ENCODE data around the gene CCR9. TPM values are rescaled to one million over a fixed set of nuclear protein-coding genes. Genes with fewer than 3 reads are reported as not detected.

The CCR9 gene
- total RNA-seq, 1 experiment from 2014 or later: not detected

DNA sequence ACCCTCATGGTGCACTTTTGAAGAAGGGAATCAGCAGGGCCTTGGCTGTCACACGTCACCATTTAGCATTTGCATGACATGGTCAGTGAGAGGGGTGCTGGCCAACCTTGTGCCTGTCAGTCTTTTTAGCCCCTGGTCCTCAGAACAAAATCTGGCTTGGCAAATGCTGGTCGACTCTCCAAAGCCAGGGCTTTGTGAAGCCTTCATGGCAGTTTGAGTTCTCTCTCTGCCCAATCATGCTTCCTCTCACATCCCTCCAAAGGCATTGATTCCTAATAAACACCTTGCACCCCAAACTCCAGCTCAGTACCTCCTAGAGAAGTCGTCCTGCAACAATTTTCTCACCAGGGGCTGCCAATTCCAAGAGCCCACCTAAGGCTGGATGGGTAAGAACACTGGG is 19.4 kb downstream of the CCR9 start:
- in situ Hi-C loops (cut with HindIII; ENCODE audit: low sequenced_read_pairs): no loop called here
- DNase-seq (ENCODE audit: low spot score): no peak

DNA sequence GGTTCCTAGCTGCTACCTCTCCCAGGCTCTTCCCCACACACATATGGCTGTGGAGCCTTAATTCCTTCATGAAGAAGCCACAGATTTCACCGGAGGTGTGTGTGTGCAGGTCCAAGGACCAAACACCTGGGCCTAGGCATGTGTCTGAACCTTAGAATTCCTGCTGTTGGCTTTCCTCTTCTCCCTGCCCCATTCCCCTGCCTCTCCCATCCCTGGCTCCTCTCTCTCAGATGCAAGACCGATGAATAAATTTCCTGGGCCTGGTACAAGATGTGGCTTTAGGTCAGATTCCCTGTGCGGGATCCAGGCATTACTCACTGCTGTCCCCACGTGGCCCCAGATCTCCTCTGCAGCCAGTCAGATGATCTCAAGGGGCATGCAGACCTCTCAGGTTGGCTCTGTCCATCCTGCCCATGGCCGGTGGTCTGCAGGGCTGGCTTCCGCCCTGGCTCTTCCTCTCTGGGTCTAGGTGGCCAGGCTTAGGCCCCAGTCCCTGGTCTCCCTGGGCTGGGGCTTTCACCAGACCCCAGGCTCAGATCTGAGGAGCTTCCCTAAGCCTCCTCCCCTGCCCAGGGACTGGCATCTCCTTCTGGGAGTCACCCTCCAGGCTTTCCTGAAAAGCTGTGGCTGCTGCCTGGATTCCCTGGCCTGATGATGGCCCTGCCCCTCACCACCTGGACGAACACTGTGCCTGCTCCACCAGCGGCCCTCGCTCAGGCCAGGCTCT is 20.5 kb downstream of the CCR9 start:
- in situ Hi-C loops (cut with HindIII; ENCODE audit: low sequenced_read_pairs): no loop called here
- DNase-seq (ENCODE audit: low spot score): no peak

DNA sequence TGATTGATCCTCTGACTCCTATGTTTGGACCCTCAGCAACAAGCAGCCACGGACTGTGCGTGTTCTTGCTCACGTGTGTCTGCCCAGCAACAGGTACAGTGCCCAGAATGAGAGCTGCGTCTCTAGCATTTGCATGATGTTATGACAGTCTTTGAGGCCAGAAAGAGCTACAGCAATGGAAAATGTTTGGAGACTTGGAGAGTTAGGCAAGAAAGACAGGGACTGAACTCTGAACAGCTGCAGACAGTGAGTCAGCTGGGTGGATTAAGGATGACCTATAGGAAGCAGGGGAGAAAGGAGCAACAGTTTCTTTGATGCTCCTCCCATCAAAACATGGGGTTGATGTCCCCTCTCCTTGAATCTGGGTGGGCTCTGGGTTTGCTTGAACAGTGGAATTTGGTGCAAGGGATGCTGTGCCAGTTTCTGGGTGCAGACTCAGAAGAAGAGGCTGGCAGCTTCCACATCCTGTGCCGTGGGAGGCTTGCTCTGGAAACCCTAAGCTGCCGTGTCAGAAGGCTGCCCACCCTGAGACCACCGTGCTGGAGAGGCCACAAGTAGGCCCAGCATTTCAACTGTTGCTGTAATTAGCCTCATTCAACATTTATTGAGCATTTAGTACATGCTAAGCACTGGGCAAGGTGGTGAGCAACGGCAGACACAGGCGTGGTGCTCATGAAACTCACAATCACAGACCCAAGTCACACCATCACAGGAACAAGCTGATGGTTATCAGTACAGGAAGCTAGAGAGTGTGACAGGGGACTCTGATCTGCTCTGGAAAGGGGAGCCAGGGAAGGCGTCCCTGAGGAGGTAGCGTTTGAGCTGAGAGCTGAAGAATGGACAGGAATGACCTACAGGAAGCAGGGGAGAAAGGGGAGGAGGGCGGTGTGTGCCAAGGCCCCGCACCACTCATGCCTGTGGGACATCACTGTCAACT is 21.7 kb downstream of the CCR9 start:
- in situ Hi-C loops (cut with HindIII; ENCODE audit: low sequenced_read_pairs): no loop called here
- DNase-seq (ENCODE audit: low spot score): no peak

DNA sequence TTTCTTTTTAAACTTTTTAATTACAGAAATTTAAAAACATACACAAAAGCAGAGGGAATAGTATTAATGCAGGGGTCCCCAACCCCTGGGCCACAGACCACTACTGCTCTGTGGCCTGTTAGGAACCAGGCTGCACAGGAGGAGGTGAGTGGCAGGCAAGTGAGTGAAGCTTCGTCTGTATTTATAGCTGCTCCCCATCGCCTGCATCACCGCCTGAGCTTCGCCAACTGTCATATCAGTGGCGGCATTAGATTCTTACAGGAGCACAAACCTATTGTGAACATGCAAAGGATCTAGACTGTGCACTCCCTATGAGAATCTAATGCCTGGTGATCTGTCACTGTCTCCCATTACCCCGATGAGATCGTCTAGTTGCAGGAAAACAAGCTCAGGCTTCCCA is 22.4 kb downstream of the CCR9 start:
- no peak for DNase-seq (ENCODE audit: low spot score)
- in situ Hi-C loops (cut with HindIII; ENCODE audit: low sequenced_read_pairs): no loop called here

DNA sequence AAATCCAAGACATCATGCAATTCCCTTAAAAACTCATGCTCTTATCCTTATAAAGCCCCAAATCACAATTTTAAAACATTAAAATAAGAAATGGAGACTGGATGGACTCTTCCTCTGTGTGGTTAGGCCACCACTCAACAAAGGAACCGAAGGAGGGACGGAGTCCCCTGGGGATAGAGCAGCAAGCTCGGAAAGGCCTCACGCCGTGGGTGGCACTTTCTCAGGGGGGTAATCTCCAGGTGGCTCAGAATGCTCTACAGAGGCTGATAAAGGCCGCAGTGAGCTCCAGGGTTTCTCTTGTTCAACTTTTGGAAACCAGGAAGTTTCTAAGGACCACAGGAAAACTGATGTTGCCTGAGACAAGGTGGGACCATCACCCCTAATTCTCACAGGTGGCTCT is 23.2 kb downstream of the CCR9 start:
- DNase-seq (ENCODE audit: low spot score): no peak
- in situ Hi-C loops (cut with HindIII; ENCODE audit: low sequenced_read_pairs): no loop called here

DNA sequence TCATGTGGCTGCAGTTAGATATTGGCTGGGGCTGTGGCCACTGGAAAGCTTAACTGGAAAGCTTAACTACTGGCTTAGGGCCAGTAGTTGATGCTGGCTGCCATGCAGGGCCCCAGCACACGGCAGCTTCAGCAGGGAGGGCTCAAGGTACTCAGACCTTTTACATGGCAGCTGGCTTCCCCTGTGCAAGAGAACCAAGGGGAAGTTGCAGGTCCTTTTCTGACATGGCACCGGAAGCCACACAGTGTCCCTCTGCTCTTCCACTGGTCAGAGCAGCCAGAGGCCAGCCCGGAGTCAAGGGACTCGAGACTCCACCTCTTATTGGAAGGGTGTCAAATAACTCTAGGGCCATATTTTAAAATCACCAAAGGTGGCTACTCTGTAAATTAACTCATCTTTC is 24.5 kb downstream of the CCR9 start:
- DNase-seq (ENCODE audit: low spot score): no peak
- in situ Hi-C loops (cut with HindIII; ENCODE audit: low sequenced_read_pairs): no loop called here

DNA sequence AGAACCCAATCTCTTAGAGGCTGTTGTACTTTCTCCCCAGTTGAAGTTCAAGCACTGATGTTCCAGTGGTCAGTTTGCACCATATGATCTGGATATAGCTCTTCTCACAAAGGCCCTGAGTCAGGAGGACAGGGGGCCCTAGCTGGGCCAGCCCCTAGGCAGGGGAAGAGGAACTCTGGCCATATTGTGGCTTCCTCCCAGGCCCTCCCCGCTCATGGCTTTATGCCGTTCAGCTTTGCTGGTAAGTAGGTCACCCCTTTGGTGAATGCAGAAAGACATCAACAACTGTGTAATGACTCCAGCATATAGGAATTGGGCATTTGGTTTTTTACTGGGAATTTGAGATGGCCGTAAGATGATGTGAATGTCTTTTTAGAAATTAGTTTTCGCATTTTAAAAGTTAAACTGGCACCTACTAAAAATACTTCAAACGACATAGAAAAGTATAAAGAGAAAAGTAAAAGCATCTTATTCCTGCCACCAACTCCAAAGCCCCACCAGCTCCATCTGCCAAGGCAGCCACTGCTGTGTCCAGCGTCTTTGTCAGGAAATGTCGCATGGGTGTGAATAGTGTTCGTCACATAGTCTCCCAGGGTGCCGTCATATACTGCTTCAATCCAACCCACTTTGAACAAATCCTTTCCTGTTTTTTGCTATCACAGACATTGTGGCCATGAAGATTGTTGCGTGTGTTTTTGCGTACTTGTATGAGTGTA is 25.3 kb downstream of the CCR9 start:
- in situ Hi-C loops (cut with HindIII; ENCODE audit: low sequenced_read_pairs): no loop called here
- DNase-seq (ENCODE audit: low spot score): peak; percentile 35

DNA sequence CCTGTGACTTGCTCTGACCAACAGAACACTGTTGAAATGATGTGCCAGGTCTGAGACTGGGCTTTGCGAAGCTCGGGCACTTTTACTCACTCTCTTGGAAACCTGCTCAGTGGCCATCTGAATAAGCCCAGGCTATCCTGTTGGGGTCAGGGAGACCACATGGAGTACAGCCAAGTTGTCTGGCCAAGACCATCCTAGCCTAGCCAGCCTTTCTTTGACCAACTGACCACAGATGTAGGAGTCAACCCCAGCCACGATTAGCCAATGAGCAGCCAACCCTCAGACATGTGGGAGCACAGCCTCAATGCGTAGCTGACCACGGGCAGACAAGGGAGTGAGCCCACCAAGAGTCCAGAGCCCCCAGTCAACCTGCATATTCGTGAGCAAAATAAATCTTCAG is 26.1 kb downstream of the CCR9 start:
- in situ Hi-C loops (cut with HindIII; ENCODE audit: low sequenced_read_pairs): no loop called here
- DNase-seq (ENCODE audit: low spot score): no peak

DNA sequence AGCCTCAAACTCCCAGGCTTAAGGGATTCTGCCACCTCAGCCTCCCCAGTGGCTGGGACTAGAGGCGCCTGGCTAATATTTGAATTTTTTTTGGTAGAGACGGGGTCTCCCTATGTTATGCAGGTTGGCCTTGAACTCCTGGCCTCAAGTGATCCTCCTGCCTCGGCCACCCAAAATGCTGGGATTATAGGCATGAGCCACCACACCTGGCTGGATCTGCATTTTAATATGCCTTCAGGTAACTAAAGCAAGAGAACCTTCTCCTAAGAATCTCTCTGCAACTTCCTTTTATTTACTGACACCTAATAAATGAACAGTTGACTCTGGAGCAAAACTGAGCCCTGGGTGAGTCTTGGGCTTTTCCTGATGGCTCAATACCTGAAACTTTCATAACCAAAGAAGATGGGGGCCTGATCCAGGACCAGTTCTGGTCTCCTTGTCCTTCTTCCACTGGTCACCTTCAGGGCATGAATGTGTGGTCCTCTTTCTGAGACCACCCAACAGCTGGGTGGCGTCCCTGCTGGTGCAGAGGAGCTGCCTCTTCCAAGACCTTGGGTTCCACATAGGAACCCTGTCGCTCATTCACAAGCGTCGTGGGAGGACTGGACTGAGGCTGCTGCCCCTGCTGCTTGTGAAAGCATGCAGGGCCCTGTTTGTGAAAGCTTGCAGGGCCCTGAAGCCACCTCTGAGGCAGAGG is 28.2 kb downstream of the CCR9 start:
- in situ Hi-C loops (cut with HindIII; ENCODE audit: low sequenced_read_pairs): no loop called here
- no peak for DNase-seq (ENCODE audit: low spot score)

DNA sequence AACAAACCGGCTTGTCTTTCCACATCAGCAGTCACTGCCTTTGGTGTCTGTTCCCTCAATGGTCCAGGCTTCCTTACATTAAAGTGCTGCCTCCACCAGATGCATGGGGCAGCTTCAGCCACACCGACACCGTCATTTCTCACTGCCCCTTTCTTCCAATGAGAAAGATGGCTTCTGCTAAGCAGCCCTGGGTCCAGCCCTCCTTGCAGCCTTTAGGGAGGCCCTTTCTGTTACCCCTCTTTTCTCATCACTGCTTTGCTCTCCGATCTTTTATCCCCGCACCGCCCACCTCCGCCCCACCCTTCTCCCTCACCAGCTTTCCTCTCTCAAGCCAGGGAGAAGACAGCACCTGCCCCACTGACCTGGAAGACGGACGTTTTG is 28.7 kb downstream of the CCR9 start:
- no peak for DNase-seq (ENCODE audit: low spot score)

DNA sequence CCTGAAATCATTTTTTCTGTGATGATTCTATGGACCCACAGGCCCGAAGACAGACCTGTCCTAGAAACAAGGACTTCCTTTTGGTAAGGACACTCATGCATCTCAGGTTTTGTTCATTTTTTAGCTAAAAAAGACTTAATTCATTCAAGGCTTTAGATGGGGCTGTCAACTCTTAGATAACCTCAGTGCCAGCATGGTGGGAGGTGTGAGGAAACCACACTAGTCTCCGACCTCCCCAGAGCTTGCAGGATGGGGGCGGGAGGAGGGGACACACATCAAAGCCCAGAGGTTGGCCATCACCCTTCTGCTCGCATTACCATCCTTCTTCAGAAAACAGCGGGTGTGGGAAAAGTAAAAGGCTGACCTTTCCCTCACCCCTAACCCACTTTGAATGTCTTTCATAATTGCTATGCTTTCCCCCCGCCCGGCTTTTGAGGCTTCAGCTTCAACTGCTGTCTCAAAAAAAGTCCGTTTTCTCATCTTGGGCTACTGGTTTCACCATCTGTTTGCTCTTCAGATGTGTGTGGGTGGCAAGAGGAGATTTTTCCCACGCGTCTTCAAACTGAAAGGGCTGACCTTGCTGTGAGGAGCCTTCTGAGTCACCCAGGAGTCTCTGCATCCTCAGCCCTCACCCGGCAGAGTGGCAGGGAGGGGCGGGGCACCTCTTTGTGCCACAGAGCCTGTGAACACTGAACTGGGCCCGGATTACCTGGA is 29.3 kb downstream of the CCR9 start:
- no peak for DNase-seq (ENCODE audit: low spot score)
- in situ Hi-C loops (cut with HindIII; ENCODE audit: low sequenced_read_pairs): no loop called here

More for the DNA sequence above, 28.7 kb downstream of the CCR9 start:
- in situ Hi-C loops (cut with HindIII; ENCODE audit: low sequenced_read_pairs): no loop called here

DNA sequence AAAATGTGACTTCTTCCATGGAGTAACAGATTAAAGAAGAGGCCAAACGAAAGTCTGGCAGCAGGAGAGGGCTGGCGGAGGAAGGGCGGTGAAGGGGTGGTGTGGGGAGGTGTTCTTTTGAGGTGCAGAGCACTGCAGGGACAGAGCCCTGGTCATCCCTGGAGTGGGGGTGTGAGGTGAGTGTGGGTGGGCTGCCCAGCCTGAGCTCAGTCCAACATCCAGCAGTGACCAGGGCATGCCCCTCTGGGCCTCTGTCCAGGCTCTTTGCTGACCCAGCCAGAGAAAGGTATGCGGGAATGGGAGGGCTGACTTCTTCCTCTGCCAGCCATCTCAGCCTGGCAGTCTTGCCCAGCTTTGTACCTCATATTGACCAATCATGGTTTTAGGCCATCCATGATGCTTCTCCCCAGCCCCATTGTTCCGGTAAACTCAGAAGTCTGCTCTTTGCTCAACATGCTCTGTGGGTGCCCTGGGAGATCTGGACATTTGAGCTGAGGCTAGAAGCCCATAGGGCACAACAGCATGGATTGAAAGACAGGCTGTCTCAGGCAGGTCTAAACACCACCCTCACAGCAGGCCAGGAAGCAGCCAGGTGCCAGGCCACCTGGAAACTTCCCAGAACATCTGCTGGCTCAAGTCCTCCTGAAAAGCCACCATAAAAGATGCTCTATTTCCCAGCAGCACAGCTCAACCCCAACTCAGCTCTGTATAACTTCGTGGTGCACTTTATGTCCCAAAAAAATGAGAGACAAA is 31.0 kb downstream of the CCR9 start:
- no peak for DNase-seq (ENCODE audit: low spot score)
- in situ Hi-C loops (cut with HindIII; ENCODE audit: low sequenced_read_pairs): no loop called here

DNA sequence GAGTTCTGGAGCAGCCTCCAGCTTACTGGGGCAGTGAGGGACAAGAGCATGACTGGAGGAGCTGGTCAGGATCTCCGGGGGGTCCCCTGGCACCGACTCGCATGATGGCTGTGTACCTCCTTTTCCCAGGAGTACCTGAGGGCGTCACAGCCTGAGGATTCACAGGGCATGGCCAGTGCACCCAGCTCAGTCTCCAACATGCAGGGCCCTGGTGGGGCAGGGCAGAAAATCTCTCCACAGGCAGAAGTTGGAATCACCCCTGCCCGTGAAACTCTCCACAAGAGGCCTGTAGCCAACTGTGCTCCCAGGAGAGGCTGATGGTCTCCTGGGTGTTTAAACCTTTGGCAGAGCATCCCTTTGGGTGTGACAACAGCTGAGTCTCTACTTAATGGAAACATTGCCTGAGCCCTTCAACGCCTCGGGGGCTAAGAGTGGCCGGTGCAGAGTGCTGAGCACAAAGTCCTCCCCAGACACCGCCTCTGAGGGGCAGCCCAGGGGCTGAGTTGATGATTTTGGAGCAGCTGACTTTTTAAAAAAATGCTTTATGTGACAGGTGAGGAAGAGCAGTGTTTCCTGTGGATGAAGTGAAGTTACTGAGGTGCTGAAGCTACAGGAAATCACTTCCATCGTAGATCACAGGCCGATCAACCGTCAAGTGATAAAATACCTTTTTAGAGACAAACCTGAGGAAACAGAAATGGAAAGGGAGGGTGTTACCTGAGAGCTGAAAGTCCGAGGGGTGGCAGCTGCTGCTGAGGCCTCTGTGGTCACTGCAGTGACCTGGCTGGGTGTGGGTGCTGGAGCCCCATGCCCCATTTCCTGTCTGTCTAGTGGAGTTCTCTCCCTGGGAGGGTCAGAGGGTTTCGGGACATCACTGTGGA is 35.1 kb downstream of the CCR9 start:
- in situ Hi-C loops (cut with HindIII; ENCODE audit: low sequenced_read_pairs): no loop called here
- no peak for DNase-seq (ENCODE audit: low spot score)

DNA sequence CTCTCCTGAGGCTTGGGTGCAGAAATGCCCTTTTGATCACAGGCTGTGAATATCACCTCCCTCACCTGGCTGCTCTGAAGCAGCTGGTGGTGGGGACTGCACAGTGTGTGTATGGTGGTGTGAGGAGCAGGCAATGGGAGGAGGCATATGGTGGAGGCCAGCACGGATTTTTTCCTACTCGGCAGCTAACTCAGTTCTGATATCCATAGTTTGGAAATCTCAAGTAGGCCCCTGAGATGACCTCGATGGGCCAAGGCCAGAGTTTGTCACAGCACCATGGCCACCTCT is 35.6 kb downstream of the CCR9 start:
- DNase-seq (ENCODE audit: low spot score): no peak
- in situ Hi-C loops (cut with HindIII; ENCODE audit: low sequenced_read_pairs): no loop called here

DNA sequence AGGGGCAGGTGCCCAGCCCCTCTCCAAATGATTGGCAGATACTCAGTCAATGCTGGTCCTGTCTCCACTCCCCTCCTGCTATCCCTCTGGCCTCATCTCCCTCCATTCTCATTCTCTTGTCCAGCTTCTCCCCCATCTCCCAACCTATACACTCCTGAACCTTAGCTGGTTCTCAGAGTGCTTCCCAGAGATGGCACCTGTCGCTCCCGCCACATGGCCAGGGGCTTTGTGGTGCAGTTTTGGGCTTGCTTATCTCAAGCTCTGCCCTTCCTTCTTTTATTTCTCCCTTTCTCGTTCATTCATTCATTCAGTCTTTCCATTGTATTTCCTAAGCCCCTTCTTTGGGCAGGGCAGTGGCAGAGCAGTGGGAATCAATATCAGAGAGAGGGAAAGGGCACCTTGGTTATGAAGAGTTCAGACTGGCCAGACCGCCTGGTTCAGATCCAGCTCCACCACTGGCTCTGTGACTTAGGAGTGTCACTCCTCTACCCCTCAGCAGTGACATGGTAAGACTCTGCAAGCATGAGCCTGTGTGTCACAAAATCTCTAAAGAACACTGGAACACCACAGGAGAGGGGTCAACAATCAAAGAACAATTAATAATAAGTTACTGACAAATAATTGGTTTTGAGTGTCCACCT is 36.7 kb downstream of the CCR9 start:
- DNase-seq (ENCODE audit: low spot score): no peak
- in situ Hi-C loops (cut with HindIII; ENCODE audit: low sequenced_read_pairs): no loop called here

DNA sequence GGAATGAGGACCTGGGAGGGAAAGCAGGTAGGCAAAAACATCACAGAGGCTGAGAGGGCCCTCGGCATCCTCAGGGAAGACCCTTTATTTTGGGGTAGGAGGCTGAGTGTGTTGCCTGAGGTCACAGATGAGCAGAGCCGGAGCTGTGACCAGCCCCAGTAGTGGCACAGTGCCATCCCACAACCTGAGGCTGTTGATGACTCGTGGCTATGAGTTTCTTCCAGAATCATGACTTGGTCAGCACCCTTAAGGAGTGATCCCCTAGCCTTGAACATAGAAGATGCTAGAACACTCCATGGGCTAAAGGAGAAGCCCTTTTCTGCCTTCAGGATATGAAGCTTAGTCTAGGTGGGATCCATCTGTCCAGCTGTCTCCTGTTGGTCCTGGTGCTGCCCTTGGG is 37.4 kb downstream of the CCR9 start:
- in situ Hi-C loops (cut with HindIII; ENCODE audit: low sequenced_read_pairs): no loop called here

DNA sequence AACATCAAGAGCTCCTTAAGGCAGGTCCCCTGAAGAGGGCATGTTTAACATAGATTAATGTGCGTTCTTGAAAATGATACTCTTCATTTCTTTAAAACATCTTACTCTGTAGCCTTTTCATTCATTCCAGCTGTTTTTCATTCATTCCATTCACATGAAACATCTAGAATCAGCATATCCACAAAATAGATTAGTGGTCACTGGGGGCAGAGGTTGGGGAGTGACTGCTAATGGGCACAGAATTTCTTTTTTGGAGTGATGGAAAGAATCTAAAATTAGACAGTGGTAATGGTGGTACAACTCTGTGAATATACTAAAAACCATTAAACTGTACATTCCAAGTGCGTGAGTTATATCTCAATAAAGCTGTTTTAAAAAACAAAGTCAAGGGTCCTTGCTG is 41.5 kb downstream of the CCR9 start:
- DNase-seq (ENCODE audit: low spot score): no peak
- in situ Hi-C loops (cut with HindIII; ENCODE audit: low sequenced_read_pairs): no loop called here

More for the DNA sequence above, 37.4 kb downstream of the CCR9 start:
- no peak for DNase-seq (ENCODE audit: low spot score)
